IPS DF 19.7 (cell line): ENCODE measurements around the gene TCOF1.

ENCODE experiments used
- DNase-seq: peaks from one replicate; pipeline ENCODE4 v3.0.0-alpha.2; 2013; ENCODE audit warnings: low read depth, low spot score

The TCOF1 gene

DNA sequence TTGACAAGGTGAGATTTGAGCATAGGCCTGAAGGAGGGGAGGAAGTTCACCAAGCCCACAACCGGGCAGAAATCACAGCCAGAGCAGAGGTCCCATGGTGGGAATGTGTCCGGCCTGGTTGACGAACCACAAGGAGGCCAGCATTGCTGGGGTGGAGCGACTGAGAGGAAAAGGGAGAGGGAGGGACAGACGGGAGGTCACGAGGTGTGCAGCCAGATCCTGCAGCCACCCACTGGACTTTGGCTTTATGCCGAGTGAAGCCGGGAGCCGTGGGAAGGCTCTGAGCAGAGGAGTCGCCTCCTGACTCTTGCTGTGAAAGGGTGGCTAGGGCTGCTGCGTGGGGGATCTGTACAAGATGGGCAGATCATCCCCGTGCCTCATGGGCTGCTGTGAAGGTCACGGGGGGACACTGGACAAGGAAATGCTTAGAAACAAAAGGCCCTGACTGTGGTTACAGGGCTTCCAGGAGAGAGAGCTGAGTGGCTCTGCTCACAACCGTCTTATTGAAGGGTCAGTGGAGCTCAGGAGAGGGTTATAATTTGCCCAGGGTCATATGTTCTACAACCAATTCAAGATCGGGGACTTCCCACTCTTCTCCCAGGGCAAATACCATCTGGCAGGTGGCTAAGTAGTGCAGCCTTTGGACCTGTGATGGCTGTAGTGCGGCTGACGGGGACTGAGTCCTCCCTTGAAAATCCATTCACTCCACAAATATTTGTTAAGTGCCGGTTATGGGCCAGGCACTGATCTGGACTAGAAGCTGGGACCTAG lies 70.8 kb downstream of the TCOF1 start:
- no peak for DNase-seq

DNA sequence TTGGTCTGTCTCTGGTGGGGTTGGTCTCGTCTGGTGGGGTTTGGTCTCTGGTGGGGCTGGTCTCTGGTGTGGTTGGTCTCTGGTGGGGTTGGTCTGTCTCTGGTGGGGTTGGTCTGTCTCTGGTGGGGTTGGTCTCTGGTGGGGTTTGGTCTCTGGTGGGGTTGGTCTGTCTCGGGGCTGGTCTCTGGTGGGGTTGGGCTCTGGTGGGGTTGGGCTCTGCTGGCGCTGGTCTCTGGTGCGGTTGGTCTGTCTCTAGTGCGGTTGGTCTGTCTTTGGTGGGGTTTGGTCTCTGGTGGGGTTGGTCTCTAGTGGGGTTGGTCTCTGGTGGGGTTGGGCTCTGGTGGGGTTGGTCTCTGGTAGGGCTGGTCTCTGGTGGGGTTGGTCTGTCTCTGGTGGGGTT lies 71.5 kb downstream of the TCOF1 start:
- DNase-seq: no peak

DNA sequence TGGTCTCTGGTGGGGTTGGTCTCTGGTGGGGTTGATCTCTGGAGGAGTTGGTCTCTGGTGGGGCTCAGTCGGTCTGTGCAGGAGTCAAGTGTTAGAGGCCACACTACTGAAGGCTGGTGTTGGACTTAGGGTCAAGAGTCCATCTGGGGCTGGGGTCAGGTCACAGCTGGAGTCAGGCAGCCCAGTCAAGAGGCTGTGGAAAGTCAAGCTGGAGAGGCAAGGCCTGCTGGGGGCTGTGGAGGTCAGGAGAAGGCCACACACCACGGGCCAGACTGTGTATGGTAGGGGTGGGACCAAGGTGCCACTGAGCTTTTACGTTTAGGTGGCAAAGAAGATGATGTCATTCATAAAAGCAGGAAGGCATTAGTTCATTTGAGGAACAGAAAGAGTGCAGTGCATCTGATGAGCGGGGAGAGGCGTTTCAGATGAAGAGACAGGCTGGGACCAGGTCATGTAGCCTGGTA lies 71.9 kb downstream of the TCOF1 start:
- no peak for DNase-seq

DNA sequence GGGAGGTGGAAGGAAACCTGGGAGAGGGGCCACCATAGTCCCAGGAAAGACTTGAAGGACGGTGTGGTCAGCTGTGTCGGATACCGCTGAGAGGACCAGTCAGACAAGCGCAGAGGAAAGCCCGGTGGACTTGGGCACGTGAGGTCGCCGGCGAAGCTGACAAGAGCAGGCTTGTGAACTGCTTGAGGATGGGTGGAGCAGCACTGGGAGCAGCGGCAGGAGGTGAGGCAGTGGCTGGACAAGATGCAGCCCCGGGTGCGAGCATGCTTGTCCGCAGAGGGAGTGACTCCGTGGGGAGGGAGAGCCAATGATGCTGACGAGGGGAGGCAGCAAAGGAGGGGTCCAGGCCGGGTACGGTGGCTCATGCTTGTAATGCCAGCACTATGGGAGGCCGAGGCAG lies 73.6 kb downstream of the TCOF1 start:
- DNase-seq: no peak

DNA sequence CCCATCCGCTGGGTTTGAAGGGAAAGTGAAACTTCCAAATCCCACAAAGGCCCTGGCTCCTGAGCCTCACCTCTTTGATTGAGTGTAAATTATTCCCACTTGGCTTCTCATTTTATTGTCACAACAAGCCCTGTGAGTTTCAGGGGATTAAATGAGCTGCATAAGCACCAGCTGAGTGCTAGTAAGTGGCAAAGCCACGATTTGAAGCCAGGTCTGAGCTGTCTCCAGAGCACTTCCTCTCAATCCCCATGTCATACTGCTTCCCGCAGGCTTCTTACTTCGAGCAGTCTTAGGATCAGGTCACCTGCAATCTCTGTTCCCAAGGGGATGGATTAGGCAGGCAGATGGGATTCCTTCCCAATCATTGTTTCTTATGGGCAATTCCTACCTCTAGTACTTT lies 74.1 kb downstream of the TCOF1 start:
- DNase-seq: no peak

DNA sequence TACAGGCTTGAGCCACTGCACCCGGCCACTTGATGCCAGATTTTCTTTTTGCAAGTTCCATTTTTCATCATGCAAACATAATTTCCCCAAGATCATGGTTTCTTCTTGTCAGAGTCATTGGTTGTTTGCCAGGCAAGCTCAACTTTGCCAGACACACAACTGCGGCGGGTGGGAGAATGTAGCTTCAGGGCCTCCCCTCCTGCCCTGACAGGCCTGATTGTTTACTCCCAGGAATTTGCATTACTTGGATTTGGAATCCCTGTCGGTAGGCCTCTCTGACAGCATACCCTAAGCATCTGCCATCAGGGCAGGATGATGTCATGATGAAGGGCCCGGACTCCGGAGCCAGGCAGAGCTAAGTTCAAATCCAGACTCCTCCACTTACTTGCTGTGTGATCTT lies 77.0 kb downstream of the TCOF1 start:
- DNase-seq: no peak

DNA sequence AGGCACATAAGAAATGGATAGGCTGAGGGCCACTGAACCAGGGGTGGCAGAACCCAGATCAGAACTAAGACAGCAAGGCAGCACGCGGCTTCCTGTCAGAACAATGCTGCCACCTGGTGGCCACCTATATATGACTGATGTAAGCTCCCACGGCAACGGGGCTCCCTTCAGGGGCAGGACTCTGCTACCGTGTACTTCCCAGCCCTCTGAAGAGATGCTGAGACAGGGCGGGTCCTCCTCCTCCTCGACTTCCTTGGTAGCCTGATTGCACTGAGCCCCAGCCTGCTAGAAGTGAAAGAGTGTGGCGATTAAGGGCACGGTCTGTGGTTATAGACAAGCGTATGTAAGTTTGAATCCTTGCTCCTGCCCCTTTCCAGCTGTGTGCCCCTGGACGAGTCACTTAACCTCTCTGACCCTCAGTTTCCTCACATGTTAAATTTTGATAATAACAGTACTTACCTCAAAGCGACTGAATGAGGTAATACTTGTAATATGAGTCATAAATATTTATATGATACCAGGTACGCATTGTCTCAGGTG lies 78.7 kb downstream of the TCOF1 start:
- DNase-seq: peak; percentile 78

GRCh38 chr5:150438873-150439546 lies 81.5 kb downstream of the TCOF1 start:
- DNase-seq: no peak

DNA sequence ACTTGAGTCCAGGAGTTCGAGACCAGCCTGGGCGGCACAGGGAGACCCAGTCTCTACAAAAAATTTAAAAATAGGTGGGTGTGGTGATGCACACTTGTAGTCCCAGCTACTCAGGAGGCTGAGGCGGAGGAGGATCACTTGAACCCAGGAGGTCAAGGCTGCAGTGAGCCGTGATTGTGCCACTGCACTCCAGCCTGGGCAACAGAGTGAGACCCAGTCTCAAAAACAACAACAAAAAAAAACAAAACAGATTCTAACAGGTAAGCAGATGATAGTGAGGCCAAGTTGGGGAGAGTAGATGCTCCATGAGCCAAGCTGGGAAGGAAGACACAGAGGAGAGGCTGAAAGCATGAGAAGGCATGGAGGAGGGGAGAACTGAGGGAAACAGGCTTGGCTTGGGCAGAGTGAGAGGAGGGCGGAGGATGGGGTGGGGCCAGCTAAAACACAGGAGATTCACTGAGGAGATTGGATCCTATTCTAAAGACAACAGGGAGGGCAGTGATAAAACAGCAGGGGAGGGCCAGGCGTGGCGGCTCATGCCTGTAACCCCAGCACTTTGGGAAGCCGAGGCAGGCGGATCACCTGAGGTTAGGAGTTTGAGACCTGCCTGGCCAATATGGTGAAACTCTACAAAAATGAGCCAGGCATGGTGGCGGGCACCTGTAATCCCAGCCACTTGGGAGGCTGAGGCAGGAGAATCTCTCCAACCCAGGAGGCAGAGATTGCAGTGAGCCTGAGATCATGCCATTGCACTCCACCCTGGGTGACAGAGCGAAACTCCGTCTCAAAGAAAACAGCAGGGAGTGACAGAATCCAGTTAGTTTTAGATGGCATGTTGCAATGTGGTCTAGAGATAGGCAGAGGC lies 83.7 kb downstream of the TCOF1 start:
- no peak for DNase-seq

- no peak for DNase-seq
These were observed 84.6 kb downstream of the TCOF1 start for GRCh38 chr5:150441813-150442698.

DNA sequence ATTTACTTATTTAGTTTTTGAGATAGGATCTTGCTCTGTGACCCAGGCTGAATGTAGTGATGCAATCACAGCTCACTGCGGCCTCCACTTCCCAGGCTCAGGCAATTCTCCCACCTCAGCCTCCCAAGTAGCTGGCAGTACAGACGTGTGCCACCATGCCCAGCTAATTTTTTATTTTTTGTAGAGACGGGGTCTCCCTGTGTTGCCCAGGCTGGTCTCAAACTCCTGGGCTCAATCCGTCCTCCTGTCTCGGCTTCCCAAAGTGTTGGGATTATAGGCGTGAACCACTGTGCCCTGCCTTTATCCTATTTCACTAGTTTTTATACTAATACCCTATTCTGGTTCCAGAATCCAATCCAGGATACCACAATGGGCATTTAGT lies 85.2 kb downstream of the TCOF1 start:
- no peak for DNase-seq

- DNase-seq: no peak
These were observed 86.0 kb downstream of the TCOF1 start for GRCh38 chr5:150443242-150444075.

- no peak for DNase-seq
These were observed 87.3 kb downstream of the TCOF1 start for GRCh38 chr5:150444770-150445169.

DNA sequence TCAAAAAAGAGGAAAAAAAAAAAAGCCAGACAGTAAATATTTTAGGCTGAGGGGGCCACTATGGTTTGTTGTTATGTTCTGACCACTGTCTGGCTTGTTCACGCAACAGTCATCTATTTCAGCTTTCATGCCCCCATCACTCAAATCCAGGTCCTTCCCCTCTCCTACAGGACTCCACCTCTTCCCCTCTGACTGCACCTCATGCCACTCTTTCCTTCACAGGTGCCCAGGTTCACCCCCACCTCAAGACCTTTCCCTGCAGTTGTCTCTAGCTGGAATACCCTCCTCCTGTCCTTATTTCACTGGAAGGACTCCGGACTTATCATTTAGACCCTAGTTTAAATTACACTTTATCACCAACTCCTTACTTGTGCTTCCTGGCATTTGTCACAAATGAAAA lies 88.6 kb downstream of the TCOF1 start:
- DNase-seq: no peak

DNA sequence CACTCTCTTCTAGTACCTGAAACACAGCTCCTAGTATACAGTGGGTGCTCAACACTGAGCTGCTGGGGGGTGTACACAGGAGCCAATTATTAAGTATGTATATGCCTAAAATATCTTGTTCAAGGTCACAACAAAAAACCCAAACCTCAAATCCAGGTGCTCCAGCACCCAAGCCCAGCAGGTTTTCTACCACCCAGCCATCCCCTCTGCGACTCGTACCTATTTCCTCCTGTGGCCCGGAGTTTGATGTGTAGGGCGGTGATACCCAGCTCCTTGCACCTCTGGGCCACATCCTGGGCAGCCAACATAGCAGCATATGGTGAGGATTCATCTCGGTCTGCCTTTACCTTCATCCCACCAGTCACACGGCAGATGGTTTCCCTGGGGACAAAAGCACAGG lies 89.1 kb downstream of the TCOF1 start:
- DNase-seq: no peak

DNA sequence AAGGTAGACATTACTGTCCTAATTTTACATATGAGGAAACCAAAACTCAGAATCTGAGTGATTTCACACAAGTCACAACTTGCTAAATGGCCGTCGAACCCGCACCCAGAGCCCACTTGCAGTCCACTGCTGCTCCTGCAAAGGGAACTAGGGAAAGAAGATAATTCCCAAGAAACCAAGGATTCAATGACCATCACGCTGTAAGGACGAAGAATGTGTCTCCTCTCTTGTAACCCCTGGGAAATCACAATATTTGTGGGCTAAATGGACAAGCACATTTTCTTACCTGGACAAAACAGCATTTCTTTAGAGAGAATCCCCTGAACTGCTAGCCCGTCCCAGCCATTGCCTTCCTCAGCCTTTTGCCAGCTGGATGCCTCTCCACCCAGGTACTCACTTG lies 89.7 kb downstream of the TCOF1 start:
- DNase-seq: no peak

- DNase-seq: no peak
These were observed 90.8 kb downstream of the TCOF1 start for GRCh38 chr5:150448334-150448733.

DNA sequence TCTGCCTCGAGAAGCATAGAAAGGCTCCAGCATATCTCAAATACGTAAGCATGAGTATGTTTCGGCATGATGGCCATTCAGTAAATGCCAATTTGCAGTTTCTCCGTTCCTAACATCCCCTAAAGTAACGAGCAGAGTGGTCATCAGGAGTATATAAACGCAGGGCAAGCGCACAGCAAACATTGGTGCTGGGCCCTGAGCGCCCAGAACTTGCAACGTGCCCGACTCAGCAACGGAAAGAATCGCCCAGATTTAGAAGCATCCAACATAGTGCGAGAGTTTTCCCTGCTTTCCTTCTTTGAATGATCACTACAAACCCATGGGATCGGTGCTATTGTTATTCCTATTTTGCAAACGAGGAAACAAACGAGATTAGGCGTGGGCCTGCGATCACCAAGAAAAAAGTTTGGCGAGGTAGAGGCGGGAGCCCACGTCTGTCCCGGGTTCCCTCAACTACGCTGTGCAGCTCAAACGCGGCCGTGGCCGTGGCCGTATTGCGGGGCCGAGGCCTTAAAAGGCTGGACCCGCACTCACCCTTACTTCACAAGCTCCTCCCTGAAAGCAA lies 91.5 kb downstream of the TCOF1 start:
- DNase-seq: no peak
